Measurements from ENCODE around the gene PRDM10.
"Not testable (repeated sequence)": the region's sequence is repeated elsewhere in the genome, so short reads cannot be mapped to it uniquely, and the experiment has no call there.

Gene PRDM10

DNA sequence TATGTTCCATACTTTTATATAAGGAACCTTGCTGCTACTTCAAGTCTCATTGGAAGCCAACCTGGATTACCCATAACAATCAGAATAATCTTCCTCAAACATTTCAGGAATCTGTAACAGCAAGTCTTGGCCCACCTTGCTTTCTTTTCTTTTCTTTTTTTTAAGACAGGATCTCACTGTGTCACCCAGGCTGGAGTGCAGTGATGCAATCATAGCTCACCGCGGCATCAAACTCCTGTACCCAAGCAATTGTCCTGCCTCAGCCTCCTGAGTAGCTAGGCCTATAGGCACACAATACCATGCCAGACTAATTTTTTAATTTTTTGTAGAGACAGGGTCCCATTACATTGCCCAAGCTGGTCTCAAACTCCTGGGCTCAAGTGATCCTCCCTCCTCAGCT, 29.3 kb upstream of the PRDM10 start:
- in situ Hi-C loops (cut with MboI; ENCODE audit: low sequenced_read_pairs, unreplicated experiment): no loop called here
- DNase-seq (ENCODE audit: low spot score): no peak
- TF ChIP-seq, protein P1, sequence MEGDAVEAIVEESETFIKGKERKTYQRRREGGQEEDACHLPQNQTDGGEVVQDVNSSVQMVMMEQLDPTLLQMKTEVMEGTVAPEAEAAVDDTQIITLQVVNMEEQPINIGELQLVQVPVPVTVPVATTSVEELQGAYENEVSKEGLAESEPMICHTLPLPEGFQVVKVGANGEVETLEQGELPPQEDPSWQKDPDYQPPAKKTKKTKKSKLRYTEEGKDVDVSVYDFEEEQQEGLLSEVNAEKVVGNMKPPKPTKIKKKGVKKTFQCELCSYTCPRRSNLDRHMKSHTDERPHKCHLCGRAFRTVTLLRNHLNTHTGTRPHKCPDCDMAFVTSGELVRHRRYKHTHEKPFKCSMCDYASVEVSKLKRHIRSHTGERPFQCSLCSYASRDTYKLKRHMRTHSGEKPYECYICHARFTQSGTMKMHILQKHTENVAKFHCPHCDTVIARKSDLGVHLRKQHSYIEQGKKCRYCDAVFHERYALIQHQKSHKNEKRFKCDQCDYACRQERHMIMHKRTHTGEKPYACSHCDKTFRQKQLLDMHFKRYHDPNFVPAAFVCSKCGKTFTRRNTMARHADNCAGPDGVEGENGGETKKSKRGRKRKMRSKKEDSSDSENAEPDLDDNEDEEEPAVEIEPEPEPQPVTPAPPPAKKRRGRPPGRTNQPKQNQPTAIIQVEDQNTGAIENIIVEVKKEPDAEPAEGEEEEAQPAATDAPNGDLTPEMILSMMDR (IDR thresholded peaks at IDR 0.05; ENCODE audit: borderline replicate concordance, control extremely low read depth, extremely low read depth, insufficient read depth, missing control alignments): no peak

DNA sequence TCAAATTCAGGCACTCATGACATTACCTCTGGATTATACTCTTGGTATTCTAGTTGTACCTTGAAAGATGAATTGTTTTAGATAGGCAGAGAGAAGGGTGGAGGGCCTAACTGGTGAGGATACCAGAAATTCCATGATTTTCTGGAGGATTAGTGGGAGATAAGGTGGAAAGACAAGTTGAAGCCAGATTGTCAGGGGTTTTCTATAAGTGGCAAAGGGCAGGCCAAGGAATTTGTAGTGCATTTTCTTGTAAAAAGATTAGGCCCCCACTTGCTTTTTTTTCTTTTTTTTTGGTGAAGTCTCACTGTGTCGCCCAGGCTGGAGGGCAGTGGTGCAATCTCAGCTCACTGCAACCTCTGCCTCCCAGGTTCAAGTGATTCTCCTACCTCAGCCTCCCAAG, 28.4 kb upstream of the PRDM10 start:
- no peak for DNase-seq (ENCODE audit: low spot score)
- in situ Hi-C loops (cut with MboI; ENCODE audit: low sequenced_read_pairs, unreplicated experiment): no loop called here
- TF ChIP-seq, protein P1 (IDR thresholded peaks at IDR 0.05; ENCODE audit: borderline replicate concordance, control extremely low read depth, extremely low read depth, insufficient read depth, missing control alignments): no peak

DNA sequence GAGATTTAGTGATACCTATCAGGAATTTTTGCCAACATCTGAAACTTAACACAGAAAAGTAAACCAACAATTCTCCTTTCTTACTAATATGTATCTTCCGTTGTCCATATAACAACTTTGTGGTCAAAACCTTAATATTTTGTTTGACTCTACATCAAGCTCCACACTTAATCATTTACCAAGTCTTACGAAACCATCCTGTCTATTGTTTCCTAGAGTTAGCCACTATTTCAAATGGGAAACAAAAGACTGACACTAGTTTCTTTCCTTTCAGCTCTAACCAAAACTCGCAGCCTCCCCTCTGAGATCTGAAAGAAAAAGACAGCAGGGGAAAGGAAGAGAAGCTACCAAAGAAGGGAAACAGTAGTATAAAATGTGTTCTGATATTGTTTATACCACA, 26.5 kb upstream of the PRDM10 start:
- no peak for DNase-seq (ENCODE audit: low spot score)
- TF ChIP-seq, protein P1 (IDR thresholded peaks at IDR 0.05; ENCODE audit: borderline replicate concordance, control extremely low read depth, extremely low read depth, insufficient read depth, missing control alignments): no peak
- in situ Hi-C loops (cut with MboI; ENCODE audit: low sequenced_read_pairs, unreplicated experiment): no loop called here

DNA sequence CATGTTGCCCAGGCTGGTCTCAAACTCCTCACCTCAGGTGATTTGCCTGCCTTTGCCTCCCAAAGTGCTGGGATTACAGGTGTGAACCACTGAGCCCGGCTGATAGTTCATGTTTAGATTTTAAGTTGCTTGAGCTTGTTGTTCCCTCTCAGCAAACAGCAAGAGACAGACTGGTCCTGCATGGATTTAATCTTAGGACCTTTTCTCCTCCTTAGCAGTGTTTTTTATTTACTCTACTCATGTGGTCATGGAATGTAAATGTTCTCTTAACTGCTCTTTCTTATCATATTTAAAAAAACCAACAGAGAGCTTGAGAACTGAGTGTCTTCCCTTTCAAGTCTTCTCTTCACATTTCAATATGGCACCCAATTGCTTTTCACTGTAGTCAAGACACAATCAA, 22.7 kb upstream of the PRDM10 start:
- TF ChIP-seq, protein P1 (IDR thresholded peaks at IDR 0.05; ENCODE audit: borderline replicate concordance, control extremely low read depth, extremely low read depth, insufficient read depth, missing control alignments): no peak
- in situ Hi-C loops (cut with MboI; ENCODE audit: low sequenced_read_pairs, unreplicated experiment): no loop called here
- no peak for DNase-seq (ENCODE audit: low spot score)

DNA sequence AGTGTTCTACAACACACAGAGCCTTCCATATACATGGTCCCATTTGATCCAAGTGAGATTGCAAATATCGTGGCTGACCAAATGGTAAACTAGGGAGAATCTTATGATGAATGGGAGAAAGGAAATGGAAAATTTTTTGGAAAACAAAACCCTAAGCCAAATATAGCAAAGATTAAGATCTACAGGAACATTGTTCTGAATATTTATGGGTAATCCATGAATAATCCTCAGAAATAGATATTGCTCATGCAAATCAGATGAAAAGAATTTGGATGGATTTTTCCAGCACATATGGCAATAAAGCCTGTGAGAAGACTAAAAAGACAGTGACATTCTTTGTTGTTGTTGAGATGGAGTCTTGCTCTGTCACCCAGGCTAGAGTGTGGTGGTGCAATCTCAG, 21.7 kb upstream of the PRDM10 start:
- in situ Hi-C loops (cut with MboI; ENCODE audit: low sequenced_read_pairs, unreplicated experiment): no loop called here
- TF ChIP-seq, protein P1 (IDR thresholded peaks at IDR 0.05; ENCODE audit: borderline replicate concordance, control extremely low read depth, extremely low read depth, insufficient read depth, missing control alignments): no peak
- no peak for DNase-seq (ENCODE audit: low spot score)

DNA sequence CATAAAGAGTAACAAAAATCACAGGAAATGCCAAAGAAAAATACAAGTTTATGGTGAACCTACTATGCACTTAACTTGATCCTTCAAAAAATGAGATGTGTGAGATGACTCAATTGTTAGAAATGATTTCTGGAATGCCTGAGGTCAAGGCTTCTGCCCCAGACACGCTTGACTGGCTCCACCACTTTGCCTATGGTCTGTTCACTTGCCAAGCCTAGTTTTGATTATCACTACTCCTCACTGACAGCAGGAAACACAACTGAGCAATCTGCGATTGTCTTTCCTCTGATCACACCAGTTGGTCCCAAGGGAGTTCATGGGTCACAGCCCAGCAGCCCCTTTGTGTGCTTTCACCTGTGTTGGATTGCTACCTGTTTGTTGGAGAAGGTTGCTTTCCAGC, 20.6 kb upstream of the PRDM10 start:
- in situ Hi-C loops (cut with MboI; ENCODE audit: low sequenced_read_pairs, unreplicated experiment): no loop called here
- TF ChIP-seq, protein P1 (IDR thresholded peaks at IDR 0.05; ENCODE audit: borderline replicate concordance, control extremely low read depth, extremely low read depth, insufficient read depth, missing control alignments): no peak
- DNase-seq (ENCODE audit: low spot score): peak; percentile 50

DNA sequence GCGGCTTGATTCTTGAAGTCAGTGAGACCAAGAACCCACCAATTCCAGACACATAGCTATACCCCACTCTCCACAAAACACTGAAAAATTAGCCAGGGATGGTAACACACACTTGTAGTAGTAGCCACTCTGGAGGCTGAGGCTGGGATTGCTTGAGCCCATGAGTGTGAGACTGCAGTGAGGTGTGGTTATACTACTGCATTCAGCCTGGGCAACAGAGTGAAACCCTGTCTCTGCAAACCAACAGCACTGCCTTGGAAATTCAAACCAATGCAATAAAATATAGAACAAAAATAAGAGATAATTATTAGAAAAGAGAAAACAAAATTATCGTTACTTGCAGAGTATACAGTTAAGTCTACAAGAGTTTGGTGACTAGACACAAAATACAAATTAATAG, 20.2 kb upstream of the PRDM10 start:
- TF ChIP-seq, protein P1 (IDR thresholded peaks at IDR 0.05; ENCODE audit: borderline replicate concordance, control extremely low read depth, extremely low read depth, insufficient read depth, missing control alignments): no peak
- DNase-seq (ENCODE audit: low spot score): no peak

DNA sequence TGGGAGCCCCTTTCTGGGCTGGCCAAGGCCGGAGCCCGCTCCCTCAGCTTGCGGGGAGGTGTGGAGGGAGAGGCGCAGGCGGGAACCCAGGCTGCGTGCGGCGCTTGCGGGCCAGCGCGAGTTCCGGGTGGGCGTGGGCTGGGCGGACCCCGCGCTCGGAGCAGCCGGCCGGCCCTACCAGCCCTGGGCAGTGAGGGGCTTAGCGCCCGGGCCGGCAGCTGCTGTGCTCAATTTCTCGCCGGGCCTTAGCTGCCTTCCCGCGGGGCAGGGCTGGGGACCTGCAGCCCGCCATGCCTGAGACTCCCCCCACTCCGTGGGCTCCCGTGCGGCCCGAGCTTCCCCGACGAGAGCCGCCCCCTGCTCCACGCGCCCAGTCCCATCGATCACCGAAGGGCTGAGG, 19.0 kb upstream of the PRDM10 start:
- DNase-seq (ENCODE audit: low spot score); in situ Hi-C loops (cut with MboI; ENCODE audit: low sequenced_read_pairs, unreplicated experiment): not testable (repeated sequence)

More for the DNA sequence above, 20.2 kb upstream of the PRDM10 start:
- in situ Hi-C loops (cut with MboI; ENCODE audit: low sequenced_read_pairs, unreplicated experiment): no loop called here

Data from GM13976 (cell line).